ENCODE data around the gene PARN.
A peak's percentile ranks its signal among the peaks of the same experiment; 100 is the strongest.

DNA sequence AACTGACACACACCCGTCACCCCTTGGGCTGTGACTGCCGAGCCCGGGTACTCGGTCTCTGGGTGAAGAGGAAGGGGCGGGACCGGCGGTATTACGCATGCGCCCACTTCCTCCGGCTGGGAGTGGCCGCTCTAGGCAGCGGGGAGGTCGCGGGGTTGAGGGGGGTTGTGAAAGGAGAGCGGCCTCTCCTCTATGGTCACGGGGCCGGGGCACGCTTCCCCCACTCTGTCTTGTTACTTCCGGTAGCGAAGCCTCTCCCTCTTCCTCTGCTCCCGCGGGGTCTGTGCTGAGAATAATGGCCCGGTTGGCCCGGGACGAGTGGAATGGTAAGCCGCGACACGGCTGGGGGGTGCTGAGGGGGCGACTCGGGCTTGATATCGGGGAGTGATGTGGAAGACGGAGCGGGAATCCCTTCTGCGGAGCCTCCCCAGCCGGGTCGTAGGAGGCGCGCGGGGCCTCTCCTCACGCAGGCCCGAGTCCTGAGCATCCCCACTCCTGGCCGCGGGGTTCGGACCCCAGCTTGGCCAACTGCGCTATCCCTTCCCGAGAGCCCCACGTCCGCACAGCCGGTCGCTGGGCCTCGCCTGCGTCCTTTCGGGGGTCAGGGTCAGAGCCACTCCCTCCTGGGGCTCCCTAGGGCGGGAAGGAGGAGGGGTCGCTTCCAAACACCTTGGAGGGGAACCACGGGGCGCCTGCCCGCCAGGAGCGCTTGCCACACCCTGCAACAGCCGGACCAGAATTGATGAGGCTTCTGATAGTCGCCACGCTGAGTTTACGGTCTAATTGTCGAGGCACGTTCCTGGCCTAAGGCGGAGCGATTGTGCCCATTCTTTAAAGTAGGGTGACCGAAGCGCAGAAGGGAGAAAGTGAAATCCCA lies 2.9 kb upstream of the PARN start, which contains the start of gene BFAR:
- TF ChIP-seq, protein P1, sequence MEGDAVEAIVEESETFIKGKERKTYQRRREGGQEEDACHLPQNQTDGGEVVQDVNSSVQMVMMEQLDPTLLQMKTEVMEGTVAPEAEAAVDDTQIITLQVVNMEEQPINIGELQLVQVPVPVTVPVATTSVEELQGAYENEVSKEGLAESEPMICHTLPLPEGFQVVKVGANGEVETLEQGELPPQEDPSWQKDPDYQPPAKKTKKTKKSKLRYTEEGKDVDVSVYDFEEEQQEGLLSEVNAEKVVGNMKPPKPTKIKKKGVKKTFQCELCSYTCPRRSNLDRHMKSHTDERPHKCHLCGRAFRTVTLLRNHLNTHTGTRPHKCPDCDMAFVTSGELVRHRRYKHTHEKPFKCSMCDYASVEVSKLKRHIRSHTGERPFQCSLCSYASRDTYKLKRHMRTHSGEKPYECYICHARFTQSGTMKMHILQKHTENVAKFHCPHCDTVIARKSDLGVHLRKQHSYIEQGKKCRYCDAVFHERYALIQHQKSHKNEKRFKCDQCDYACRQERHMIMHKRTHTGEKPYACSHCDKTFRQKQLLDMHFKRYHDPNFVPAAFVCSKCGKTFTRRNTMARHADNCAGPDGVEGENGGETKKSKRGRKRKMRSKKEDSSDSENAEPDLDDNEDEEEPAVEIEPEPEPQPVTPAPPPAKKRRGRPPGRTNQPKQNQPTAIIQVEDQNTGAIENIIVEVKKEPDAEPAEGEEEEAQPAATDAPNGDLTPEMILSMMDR (IDR thresholded peaks at IDR 0.05) = no peak
- TF ChIP-seq TCF7L2 (IDR thresholded peaks at IDR 0.05; ENCODE audit: low read depth, low read length) (peak; percentile 20; the same call in 1 of the 2 replicates), POLR2AphosphoS5 (IDR thresholded peaks at IDR 0.05; ENCODE audit: low read depth, low read length) (peak; percentile 100)
